Measurements from ENCODE around the gene SLCO2B1. TPM values are rescaled to one million over a fixed set of nuclear protein-coding genes. Genes with fewer than 3 reads are reported as not detected.

The SLCO2B1 gene
- total RNA-seq, 2 donors from 2014 or later, result 65.9 to 71.5 TPM

DNA sequence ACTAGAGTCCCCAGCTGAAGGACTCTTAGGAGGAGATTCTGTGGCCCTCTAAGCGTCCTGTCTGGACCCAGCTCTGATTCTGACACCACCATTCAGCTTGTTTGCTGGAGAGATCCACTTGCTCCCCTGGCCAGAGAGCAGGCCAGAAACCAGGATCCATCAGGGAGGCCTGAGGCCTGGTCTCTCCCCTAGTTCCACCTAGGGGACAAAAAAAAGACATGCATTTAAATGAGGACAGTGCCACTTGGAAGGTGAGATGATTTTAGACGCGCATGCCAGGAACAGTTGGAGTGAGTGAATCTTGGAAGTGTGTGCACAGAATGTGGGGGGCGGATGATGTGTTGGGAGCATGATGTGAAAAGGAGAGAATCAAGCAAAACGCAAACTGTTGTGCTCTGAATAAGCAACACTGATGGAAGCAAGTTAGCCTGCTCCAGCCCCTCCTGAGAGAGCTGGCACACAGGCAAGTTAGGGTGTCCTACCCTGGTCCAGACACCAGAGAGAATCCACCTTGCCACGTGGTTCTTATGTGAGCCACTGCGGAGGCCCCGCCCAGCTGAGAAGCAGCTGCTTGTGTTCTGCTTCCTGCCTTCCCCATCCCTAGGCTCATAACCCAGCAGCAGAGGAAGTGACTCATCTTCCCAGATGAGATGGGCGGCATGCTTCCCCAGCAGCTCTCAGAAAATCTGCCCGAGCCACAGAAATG lies 8.0 kb upstream of the SLCO2B1 start:
- DNase-seq (peak; percentile 76 to 80), ATAC-seq (peak; percentile 70)
- intact Hi-C loops (cut with DNase I, micrococcal nuclease), result loop anchor here (5.0 to 10.0 kb wide), 3 partner anchors 62 to 104 kb away; partner anchors contain the start of gene TPBGL (in 1 of the 2)

DNA sequence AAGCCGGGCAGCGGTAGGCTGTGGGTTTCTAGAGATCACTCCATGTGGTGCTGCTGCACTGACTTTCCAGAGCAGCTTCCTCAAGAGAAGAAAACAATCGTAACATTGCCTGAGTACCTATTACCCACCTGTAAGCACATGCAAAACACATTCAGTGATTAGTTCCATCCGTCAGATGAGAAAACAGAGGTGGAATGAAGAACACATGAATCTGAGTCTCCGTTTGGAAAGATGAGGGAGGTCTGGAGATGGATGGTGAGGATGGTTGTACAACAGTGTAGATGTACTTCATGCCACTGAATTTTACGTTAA lies 7.5 kb upstream of the SLCO2B1 start:
- DNase-seq (no peak), ATAC-seq (no peak)
- intact Hi-C loops (cut with DNase I, micrococcal nuclease), result loop anchor here (5.0 to 10.0 kb wide), 3 partner anchors 61 to 104 kb away; partner anchors contain the start of gene TPBGL (in 1 of the 2)

DNA sequence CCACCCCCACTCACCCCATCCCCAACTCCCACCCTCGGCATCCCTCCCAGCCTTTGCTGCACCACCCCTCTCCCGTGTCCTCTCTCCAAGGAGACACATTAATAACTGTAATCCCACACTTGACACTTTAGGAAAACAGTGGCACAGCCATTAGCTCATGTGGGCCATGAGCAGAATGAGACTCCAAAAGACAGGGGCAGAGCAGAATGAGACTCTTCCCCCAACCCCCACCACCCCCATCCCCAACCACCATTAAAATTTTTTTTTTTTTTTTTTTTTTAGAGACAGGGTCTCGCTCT lies 6.2 kb upstream of the SLCO2B1 start:
- DNase-seq, result no peak
- intact Hi-C loops (cut with DNase I, micrococcal nuclease), result loop anchor here (2.0 to 10.0 kb wide), 4 partner anchors 60 to 103 kb away; partner anchors contain the start of gene TPBGL (in 1 of the 2)
- no peak for ATAC-seq

DNA sequence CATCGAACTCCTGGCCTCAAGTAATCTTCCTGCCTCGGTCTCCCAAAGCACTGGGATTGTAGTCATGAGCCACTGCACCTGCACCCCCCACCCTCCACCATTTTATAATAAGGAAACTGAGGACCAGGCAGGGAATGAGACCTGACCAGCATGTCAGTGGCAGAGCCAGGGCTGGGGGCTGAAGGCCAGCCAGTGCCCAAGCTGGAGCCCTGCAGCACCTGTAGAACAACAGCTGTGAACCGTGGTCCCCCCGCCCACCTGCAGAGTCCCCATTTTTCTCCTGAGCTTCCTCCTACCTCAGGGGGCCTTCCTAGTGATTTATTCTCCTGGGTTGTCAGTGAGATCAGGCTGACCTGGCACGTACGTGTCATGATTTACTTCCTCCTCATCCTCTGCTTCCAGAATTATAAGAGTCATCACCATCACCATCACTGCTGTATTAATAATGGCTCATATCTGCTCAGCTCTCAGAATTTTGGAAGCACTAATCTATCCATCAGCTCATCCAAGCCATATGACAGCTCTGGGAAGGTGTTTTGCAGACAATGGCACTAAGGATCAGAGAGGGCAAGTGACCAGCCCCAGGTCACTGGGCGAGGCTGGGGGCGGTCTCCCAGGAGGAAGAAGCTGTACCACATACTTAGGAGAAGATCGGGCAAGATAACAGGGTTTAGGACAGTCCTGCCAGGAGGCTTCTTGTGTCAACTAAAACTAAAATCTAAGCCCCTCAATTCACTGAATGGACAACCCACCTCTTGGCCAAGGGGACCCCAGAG lies 5.5 kb upstream of the SLCO2B1 start:
- intact Hi-C loops (cut with DNase I, micrococcal nuclease), result loop anchor here (2.0 to 10.0 kb wide), 2 partner anchors 59 kb away; no protein-coding TSS in a partner anchor
- DNase-seq (no peak), ATAC-seq (no peak)

DNA sequence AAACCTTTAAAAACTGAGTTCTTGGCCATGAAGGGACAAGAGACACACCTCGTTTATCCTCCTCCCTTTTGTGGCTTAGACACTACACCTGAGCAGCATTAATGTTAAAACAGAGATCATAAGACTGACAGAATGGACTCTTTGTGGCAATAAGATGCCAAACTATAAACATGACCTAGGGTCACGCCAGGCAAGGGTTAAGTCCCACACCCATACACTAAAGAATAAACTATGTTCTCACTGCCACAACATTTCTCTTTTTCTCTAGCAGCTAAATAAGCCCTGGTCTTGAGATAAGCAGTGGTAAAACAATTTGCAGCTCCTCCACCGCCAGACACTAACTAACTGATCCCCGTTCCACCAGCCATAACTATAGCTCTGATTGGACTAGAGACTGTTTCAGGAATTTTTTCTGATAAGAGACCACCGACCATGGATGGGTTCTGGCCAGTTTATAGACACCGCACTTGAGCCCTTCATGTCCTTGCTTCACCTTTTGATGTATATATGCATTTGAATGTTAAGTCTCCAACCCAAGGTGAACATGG lies 4.9 kb upstream of the SLCO2B1 start:
- intact Hi-C loops (cut with DNase I, micrococcal nuclease), result loop anchor here (2.0 to 10.0 kb wide), 2 partner anchors 59 kb away; no protein-coding TSS in a partner anchor
- ATAC-seq, result peak; percentile 56
- no peak for DNase-seq

DNA sequence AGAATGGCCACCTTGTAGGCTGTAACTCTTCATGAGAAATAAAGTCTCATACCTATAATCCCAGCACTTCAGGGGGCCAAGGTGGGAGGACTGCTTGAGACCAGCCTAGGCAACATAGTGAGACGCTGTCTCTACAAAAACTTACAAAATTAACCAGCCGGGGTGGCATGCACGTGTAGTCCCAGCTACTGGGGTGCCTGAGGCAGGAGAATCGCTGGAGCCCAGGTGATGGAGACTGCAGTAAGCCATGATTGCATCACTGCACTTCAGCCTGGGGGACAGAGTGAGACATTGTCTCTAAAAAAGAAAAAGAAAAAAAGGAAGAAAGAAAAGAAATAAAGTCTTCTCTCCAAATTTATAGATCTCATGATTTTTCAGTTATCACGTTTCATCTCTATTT lies 4.2 kb upstream of the SLCO2B1 start:
- no peak for DNase-seq
- intact Hi-C loops (cut with DNase I, micrococcal nuclease), result loop anchor here in 1 of 2 donors (10.0 kb wide), 1 partner anchor 58 kb away; no protein-coding TSS in a partner anchor
- ATAC-seq, result no peak

DNA sequence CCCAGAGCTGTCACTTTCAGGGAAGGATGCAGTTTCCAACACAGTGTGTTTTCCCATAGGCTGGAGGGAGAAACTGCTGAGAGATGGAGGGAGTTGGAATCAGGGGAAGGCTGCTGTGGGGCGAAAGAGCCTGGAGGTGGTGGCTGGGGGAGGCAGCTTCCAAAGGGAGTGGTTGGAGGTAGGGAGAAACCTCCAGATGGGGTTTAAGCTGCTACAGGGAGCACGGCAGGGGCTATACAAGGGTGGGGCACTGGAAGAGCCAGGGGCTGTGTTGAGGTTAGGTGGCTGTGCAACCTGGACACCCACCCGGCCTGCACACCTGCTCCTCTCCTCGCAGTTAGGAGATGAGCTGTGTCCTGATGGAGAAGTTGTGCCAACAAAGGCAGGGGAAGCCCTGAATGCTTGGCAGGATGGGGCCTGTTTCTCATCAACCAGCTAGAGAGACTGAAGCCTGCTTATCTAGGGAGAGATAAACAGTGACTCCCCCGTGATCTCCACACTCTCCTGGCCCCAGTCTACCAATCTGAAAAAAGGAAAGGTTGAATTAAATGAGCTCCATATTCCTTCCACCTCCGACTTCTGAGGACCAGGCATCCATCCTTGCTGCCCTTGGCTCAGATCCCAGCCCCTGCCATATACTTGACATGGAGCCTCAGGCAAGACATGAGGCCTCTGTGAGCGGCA lies 3.6 kb upstream of the SLCO2B1 start:
- DNase-seq (no peak), ATAC-seq (no peak)
- intact Hi-C loops (cut with DNase I, micrococcal nuclease), result loop anchor here in 1 of 2 donors (10.0 kb wide), 1 partner anchor 57 kb away; no protein-coding TSS in a partner anchor

DNA sequence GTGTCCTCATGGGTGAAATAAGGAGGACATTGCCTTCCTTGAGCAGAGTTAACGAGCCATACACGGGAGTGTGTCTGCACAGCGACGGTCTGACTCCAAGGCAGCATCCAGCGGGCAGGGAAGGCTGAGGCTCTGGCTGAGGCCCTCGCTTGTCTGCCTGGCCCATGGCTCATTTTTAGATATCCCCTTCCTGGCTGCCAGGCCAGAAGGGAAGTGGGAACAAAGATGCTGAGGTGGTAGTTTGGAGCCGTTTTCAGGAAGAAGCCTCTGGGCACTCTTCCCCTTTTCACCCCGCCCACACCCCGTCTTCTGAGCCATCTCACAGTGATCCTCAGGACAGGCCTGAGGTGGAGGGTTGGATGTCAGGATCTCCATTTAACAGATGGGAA lies 3.0 kb upstream of the SLCO2B1 start:
- intact Hi-C loops (cut with DNase I, micrococcal nuclease), result loop anchor here in 1 of 2 donors (10.0 kb wide), 1 partner anchor 57 kb away; no protein-coding TSS in a partner anchor
- ATAC-seq, result no peak
- no peak for DNase-seq

DNA sequence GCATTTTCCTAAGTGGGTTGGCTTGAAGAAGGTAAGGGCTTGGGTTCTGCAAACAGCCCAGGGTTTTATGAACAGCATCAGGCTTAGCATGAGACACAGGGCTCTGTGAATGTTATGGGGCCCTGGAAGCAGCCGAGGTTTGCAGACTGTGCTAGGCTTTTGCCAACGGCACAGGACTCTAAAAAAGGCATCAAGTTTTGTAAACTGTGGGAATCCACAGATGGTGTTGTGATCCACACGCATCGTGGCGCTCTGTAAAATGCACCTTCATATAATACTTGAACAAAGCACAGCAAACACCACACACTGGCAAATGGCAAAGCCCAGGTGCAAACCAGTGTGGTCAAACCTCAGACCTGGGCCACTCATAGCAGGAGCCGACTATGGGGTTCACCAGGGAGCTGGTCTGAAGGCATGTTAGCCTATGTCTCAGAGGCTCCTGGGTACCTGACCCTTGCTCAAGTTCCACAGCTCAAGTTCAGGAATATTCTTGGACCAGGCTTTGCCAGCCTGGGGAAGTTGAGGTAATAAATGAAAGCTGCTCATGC lies 2.4 kb upstream of the SLCO2B1 start:
- intact Hi-C loops (cut with DNase I, micrococcal nuclease), result loop anchor here in 1 of 2 donors (10.0 kb wide), 1 partner anchor 56 kb away; no protein-coding TSS in a partner anchor
- no peak for DNase-seq
- ATAC-seq, result no peak

DNA sequence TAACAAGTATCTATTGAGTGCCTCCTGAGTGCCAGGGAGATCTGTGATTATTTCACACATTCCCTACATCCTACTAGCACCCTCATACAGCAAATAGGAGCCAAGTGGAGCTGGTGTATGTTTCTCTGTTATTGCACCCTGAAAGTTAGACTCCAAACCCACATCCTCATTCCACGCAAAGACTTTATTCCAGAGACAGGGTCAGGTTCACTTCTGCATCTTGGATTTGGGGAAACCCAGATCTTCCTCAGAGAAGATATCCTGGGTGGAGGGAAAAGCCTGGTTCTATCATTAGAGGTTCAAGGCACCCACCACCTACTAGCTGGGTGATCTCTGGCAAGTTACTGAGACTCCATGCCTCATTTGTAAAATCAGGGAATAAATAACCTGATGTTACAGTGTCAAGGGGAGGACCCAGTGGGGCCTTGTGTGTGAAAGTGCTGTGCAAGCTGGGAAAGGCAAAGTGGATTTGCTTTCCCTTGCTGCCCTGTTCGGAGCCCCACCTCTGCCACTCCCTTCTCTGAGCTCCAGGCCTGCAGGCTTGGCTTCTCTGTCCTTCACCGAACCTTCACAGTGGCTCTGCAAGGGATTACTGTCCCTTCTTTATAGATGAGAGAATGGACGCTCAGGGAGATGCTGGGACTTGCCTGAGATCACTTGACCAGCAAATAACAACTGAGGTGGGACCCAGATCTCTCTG lies 991 bp upstream of the SLCO2B1 start:
- intact Hi-C loops (cut with DNase I, micrococcal nuclease), result loop anchor here in 1 of 2 donors (10.0 kb wide), 1 partner anchor 55 kb away; no protein-coding TSS in a partner anchor
- DNase-seq, result peak; percentile 64 to 68
- peak; percentile 57 for ATAC-seq

DNA sequence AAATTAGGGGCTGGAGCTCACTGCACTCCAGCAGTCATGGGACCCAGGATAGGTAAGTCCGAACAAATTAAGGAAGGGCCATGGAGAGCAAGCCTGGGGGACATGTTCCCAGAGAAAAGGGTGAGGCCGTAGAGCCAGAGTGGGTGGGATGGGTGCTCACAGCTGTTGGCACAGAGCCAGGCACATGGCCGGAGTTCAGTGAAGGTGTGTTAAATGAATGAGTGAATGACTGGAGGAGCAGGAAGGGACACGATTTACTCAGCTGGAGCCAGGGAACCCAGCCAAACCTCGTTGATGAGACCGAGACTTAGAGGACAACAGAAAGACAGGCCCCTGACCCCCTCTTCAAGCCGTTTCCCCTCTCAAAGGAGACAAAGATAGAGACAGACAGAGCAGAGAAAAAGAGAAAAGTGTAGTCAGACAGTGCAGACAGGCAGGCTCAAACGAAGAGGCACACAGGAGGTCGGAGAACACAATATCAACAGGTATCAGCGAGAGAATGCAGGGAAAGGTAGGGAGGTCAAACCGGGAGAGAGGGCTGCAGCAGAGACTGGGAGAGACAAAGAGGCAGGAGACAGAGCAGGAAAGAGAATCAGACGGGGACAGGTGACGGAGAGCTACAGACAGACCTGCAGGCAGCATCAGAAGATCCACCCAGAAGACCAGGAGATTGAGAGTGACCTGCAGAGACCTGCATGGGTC lies 590 bp downstream of the SLCO2B1 start:
- ATAC-seq, result peak; percentile 73
- intact Hi-C loops (cut with DNase I, micrococcal nuclease), result no loop called here
- peak; percentile 89 to 90 for DNase-seq

DNA sequence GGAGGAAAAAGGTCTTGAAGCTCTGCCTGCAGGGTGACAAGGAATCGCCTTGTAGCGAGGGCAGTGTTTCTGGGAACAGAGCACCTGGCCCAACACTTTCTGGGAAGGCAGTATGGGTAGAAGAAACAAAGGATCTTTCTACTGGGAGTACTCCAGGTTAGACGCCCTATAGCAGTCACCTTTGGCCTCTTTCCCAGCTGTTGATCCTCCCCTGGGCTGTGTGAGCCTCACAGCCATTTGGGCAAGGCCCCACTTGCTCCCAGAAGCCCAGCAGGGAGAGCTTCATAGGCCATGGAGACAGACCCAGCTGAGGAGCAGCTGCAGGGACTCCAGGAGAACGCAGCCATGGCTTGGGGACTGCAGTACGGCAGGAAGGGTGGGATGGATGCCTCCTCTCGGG lies 1.2 kb downstream of the SLCO2B1 start:
- peak; percentile 41 for ATAC-seq

DNA sequence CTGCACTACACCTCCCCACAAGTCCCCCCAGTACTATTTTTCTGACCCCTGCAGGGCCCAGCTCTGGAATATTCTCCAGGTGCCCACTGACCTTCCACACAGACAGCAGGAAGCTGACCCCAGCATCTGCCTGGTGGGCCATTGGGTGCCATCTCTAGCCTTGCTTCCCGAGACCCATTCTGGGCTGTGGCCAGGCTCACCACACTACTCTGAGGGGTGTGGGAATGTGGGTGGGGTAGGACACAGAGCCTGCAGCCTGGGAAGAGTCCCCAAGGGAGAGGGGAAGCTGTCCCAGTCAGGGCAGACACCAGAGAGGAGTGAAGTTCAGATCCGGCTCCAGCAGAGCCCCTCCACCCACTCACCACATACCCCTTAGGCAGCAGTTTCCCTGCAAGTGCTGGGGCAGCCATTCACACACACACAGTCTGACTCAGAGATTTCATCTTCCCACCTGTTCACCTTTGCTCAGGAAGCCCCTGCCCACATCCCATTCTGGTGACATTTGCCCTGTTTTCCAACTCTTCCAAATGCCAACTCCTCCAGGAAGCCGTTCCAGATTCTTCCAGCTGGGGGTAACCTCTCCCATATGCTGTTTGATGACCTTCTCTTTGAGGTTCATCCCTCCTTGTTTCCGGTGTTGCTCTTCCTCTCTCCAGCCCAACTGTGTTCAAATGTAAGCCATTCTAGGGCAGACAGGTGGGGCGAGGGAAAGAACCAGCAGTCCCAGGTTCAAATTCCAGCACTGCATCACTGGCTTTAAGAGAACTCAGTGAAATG lies 1.9 kb downstream of the SLCO2B1 start:
- peak; percentile 7 for ATAC-seq
- no peak for DNase-seq
- intact Hi-C loops (cut with DNase I, micrococcal nuclease), result no loop called here

More for the DNA sequence above, 1.2 kb downstream of the SLCO2B1 start:
- intact Hi-C loops (cut with DNase I, micrococcal nuclease), result no loop called here
- peak in 1 of 2 donors; percentile 35 for DNase-seq

DNA sequence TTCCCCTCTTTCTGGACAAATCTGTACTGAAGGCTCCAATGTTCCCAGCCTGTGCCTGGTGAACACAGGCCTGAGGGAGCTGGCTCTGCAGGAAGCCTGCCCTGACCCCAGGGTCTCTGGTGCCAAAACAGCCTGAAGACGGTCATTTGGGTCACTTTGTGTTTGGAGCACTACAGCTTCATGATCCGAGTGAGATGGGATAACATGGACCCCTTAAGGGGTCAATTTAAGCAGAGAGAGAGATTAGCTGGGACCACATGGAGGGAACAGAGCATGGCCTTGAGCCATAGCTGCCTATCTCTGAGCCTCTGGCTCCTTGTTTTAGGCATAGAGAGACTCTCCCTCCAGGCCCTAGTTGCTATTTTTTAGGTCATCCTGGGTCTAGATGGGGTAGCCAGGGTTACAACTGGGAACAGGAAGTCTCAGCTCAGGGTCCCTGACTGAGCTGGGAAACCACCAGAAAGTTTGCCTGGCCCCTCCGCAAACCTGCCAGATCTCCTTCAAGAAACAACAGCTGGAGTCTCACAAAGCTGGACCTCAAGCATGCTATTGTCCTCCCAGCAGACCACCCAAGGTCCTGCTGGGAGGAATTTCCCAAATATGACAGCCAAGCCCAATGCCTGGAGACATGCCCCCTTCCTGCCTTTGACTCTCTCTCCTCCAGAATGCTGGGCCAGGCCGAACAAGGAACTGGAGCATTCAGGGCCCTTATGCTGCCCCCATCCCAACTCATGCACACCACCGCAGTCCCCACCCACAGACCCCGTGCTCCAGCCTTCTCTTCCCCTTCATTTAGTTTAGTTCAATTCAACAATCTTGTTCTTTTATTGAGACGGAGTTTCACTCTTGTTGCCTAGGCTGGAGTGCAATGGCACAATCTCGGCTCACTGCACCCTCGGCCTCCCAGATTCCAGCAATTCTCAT lies 4.0 kb downstream of the SLCO2B1 start:
- intact Hi-C loops (cut with DNase I, micrococcal nuclease), result no loop called here
- no peak for DNase-seq
- no peak for ATAC-seq

DNA sequence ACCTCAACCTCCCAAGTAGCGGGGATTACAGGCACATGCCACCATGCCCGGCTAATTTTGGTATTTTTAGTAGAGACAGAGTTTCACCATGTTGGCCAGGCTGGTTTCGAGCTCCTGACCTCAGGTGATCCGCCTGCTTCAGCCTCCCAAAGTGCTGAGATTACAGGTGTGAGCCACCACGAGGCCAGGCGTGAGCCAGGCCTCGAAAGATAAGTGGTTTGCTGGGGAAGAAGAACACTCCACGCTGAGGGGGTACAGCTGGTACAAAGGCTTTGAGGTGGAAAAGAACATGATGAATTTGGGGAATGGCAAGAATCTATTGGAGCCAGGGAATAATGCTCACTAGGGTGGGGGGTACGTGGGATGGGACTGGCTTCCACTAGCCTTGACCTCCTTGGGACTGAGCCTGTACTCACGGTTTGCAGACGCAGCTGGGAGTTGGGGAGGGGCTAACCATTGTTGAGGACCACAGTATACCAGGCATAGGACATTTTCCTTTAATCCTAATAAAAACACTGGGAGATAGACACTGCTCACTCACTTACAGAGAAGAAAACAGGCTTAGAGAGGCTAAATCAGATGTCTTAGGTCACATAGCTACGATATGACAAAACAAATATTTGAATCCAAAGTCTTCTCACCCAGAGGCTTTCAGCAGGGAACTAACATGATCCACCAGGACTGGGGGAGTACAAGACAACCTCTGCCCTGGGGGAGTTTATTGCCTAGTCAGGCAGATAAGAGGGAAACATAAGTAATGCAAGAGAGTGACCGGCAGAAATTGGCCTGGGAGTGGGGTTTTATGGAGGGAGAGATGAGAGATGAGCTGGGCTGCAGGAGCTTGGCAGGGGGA lies 4.9 kb downstream of the SLCO2B1 start:
- peak; percentile 43 for ATAC-seq
- DNase-seq, result peak in 1 of 2 donors; percentile 31

More for the DNA sequence above, 4.9 kb downstream of the SLCO2B1 start:
- intact Hi-C loops (cut with DNase I, micrococcal nuclease), result no loop called here
